ENCODE data around the gene PADI2.

- no peak for TF ChIP-seq CTCF (IDR thresholded peaks at IDR 0.05; ENCODE audit: low read depth, low read length, poor library complexity, severe bottlenecking)
- no peak for TF ChIP-seq EZH2phosphoT487 (IDR thresholded peaks at IDR 0.05; ENCODE audit: borderline replicate concordance, low read length)
Observed at GRCh38 chr1:17135530-17135929, 16.3 kb upstream of the PADI2 start.
